GM12878 (cell line): ENCODE measurements around the gene SLCO3A1. TPM values are rescaled to one million over a fixed set of nuclear protein-coding genes. Genes with fewer than 3 reads are reported as not detected.

Source experiments
- ATAC-seq: fragments of 200-7000 bp; cut with Tn5 transposase; 3 replicates; pipeline ENCODE4 v1.9.1; 2020; ENCODE audit warnings: mild to moderate bottlenecking, moderate library complexity
- BruUV-seq: library from RNA; stranded (reverse); fragments of 400-500 nt; replicated peaks from 2 replicates; lab custom pipeline; 2021; lab: Mats Ljungman, UMichigan
- CTCF ChIA-PET: fragments of 300-600 bp; sonication (Branson Sonifier 250); formaldehyde crosslinking; extraction: SDS; loops from one replicate; lab custom pipeline; 2021; ENCODE audit warnings: inconsistent platforms; lab: Yijun Ruan, JAX
- POLR2A ChIA-PET: fragments of 350-600 bp; formaldehyde crosslinking; extraction: SDS; loops from one replicate; lab custom pipeline; 2021; ENCODE audit warnings: inconsistent platforms; lab: Charles Lee
- RAD21 ChIA-PET: fragments of 300-600 bp; sonication (Branson Sonifier 250); formaldehyde crosslinking; loops from one replicate; lab custom pipeline; 2023; ENCODE audit warnings: antibody characterized with exemption; ENCODE audit not compliant: unreplicated experiment; lab: Charles Lee
- SMC1A ChIA-PET: fragments of 300-600 bp; sonication (Branson Sonifier 250); formaldehyde crosslinking; loops from one replicate; lab custom pipeline; 2023; ENCODE audit not compliant: unreplicated experiment, uncharacterized antibody; lab: Charles Lee
- DNase-seq: peaks from one replicate; pipeline ENCODE4 v3.0.0-alpha.2; 2011; ENCODE audit warnings: low read depth, low spot score
- FAIRE-seq: peaks from 3 replicates; lab custom pipeline; 2011; peaks lifted over from hg19 to GRCh38; lab: Jason Lieb, UNC
- H2AFZ ChIP-seq: 2 replicates; pipeline ENCODE4 v1.6.0; 2011; ENCODE audit warnings: low read depth, low read length, control low read depth; ENCODE audit not compliant: control insufficient read depth
- H3K27ac ChIP-seq: 2 replicates; pipeline ENCODE4 v1.5.1; 2011; ENCODE audit warnings: control low read depth; ENCODE audit not compliant: control insufficient read depth, insufficient read depth
- H3K27me3 ChIP-seq, 2 experiments: replicated peaks in 1 of 2; 2 replicates each; pipeline versions ENCODE4 v1.6.0 to v1.6.1; 2011; ENCODE audit warnings: low read length in 1 of 2; ENCODE audit not compliant: control insufficient read depth in 2 of 2, insufficient read depth in 2 of 2
- H3K36me3 ChIP-seq, 2 experiments: 2 replicates each; pipeline ENCODE4 v1.5.1; 2011; ENCODE audit warnings: low read length in 1 of 2; ENCODE audit not compliant: control insufficient read depth in 2 of 2, insufficient read depth in 2 of 2
- H3K4me1 ChIP-seq: 2 replicates; pipeline ENCODE4 v1.6.1; 2011; ENCODE audit warnings: mild to moderate bottlenecking, low read length, moderate library complexity, mixed read lengths; ENCODE audit not compliant: control insufficient read depth, insufficient read depth
- H3K4me2 ChIP-seq: 2 replicates; pipeline ENCODE4 v1.6.0; 2011; ENCODE audit warnings: control low read depth; ENCODE audit not compliant: control insufficient read depth, insufficient read depth
- H3K4me3 ChIP-seq: fragments of 200-600 bp; sonication (generic); 2 replicates; pipeline ENCODE4 v1.5.1; 2016
- H3K79me2 ChIP-seq: 2 replicates; pipeline ENCODE4 v1.6.0; 2011; ENCODE audit warnings: low read length; ENCODE audit not compliant: control insufficient read depth, insufficient read depth
- H3K9ac ChIP-seq: 2 replicates; pipeline ENCODE4 v1.8.0; 2011; ENCODE audit warnings: low read length, control low read depth, mixed read lengths; ENCODE audit not compliant: control insufficient read depth, insufficient read depth
- H3K9me3 ChIP-seq: replicated peaks from 3 replicates; pipeline ENCODE4 v1.5.1; 2011; ENCODE audit warnings: mild to moderate bottlenecking, low read length; ENCODE audit not compliant: control insufficient read depth, insufficient read depth
- H4K20me1 ChIP-seq: 2 replicates; pipeline ENCODE4 v1.6.0; 2011; ENCODE audit not compliant: control insufficient read depth, insufficient read depth
- ATF2 ChIP-seq: IDR thresholded peaks from 2 replicates; pipeline ENCODE4 v1.6.1; 2012; ENCODE audit warnings: low read length, inconsistent platforms
- ATF7 ChIP-seq: fragments of 450-650 bp; IDR thresholded peaks from 2 replicates; pipeline ENCODE4 v1.6.1; 2016; ENCODE audit warnings: low read depth, mild to moderate bottlenecking
- BMI1 ChIP-seq: fragments of 450-650 bp; IDR thresholded peaks from 2 replicates; pipeline ENCODE4 v1.6.1; 2016; ENCODE audit warnings: mild to moderate bottlenecking, moderate library complexity, borderline replicate concordance
- CBX5 ChIP-seq: sonication (generic); IDR thresholded peaks from 2 replicates; pipeline ENCODE4 v1.6.1; 2016; ENCODE audit warnings: low read depth, moderate library complexity, mild to moderate bottlenecking, inconsistent platforms
- CHD1 ChIP-seq: IDR thresholded peaks from 2 replicates; pipeline ENCODE4 v1.6.1; 2012; ENCODE audit warnings: low read depth, low read length, improper control_type of control experiment
- EP300 ChIP-seq, 2 experiments: fragments of 150-350 bp in 1 of 2; IDR thresholded peaks; 2 replicates each; pipeline ENCODE4 v1.6.1; 2011 to 2012; ENCODE audit warnings: low read depth in 2 of 2, low read length in 2 of 2, borderline replicate concordance in 1 of 2, improper control_type of control experiment in 1 of 2, inconsistent platforms in 1 of 2; ENCODE audit not compliant: control insufficient read depth in 1 of 2
- PAX5 ChIP-seq: IDR thresholded peaks from 2 replicates; pipeline ENCODE4 v1.6.1; 2011; ENCODE audit warnings: low read depth, low read length, borderline replicate concordance
- PML ChIP-seq: IDR thresholded peaks from 2 replicates; pipeline ENCODE4 v1.6.1; 2012; ENCODE audit warnings: low read length, inconsistent platforms
- TARDBP ChIP-seq: IDR thresholded peaks from 2 replicates; pipeline ENCODE4 v1.6.1; 2016; ENCODE audit warnings: borderline replicate concordance
- ZBTB33 ChIP-seq: fragments of 450-650 bp; IDR thresholded peaks from 2 replicates; pipeline ENCODE4 v1.6.1; 2017; ENCODE audit warnings: mild to moderate bottlenecking
- ZZZ3 ChIP-seq: IDR thresholded peaks from 2 replicates; pipeline ENCODE4 v1.6.1; 2011; ENCODE audit warnings: low read depth; ENCODE audit not compliant: control insufficient read depth, insufficient read length
- whole genome bisulfite sequencing: methylation state at CpG from one replicate; pipeline ENCODE4 v1.1.6; 2016; ENCODE audit warnings: low lambda C conversion rate; ENCODE audit not compliant: insufficient replicate concordance, insufficient coverage; ENCODE audit errors: missing lambda C conversion rate; 5-methylcytosine and 5-hydroxymethylcytosine counted together
- in situ Hi-C: fragments of 300-500 bp; cut with MboI; formaldehyde crosslinking; loops from 9 replicates; pipeline ENCODE4 v1.14.3; 2018; ENCODE audit warnings: mixed read lengths
- intact Hi-C: fragments of 100-400 bp; cut with micrococcal nuclease; formaldehyde crosslinking; loops from one replicate; pipeline ENCODE4 v1.14.2; 2022; ENCODE audit not compliant: unreplicated experiment
- polyA plus RNA-seq, 11 experiments: library from polyadenylated mRNA; depleted of rRNA in 4 of 11; unstranded in 6 of 11; stranded (reverse) in 5 of 11; fragments of >200 nt; fragmentation: Nextera tagmentation in 4 of 11; fragmentation: Illumina TruSeq in 1 of 11; extraction: Ambion mirVana in 4 of 11; extraction: Trizol in 1 of 11; gene quantifications; 1 replicate in 1 of 11; 2 replicates in 10 of 11; pipeline versions ENCODE4 v1.2.1 to v1.2.3, GENCODE V29; 2011 to 2016; ENCODE audit warnings: inconsistent platforms in 2 of 11, missing spikeins in 2 of 11, low read depth in 1 of 11
- total RNA-seq, 4 experiments: library from RNA; depleted of rRNA in 3 of 4; stranded (reverse); fragments of >200 nt in 3 of 4; fragmentation: Illumina TruSeq in 1 of 4; extraction: Trizol in 1 of 4; gene quantifications; 2 replicates each; pipeline versions ENCODE4 v1.2.1 to v1.2.3, GENCODE V29; 2013 to 2021

SLCO3A1 gene
- total and polyA plus RNA-seq, 10 of the 15 experiments (the other 5 are each of a cell fraction or from before 2014, with no cell fraction given): 0.05 to 5.9 (median 0.31) TPM

DNA sequence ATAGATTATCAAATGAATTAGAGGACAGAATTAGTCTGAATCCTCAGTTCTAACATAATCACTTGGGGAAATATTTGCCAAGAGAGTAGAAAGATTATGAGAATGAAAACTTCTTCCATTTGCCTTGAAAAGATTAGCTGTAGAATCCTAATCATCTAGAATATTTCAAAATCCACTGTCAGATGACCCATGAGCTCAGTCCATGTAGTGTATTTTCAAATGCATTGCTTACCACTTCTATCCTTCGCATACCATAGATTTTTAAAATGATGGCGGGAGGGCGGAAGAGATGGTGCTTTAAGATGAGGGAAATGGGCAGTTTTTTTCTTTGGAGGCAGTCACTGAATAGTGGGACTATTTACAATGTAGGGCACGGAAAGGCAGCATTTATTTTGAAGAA, 136.3 kb downstream of the SLCO3A1 start:
- POLR2A ChIA-PET: no interaction called here
- Histone ChIP-seq H2AFZ (no peak overlapping the region), H3K79me2 (no peaks in the 10 kb centered on the region), H3K4me1 (no peaks in the 10 kb centered on the region), H3K4me2 (no peak overlapping the region), H3K4me3 (no peak overlapping the region), H3K9me3 (no peaks in the 10 kb centered on the region), H4K20me1 (no peaks in the 10 kb centered on the region), H3K27ac (no peak overlapping the region)
- ATAC-seq: no peak
- SMC1A ChIA-PET: no interaction called here
- in situ Hi-C loops (no loop called here), intact Hi-C loops (no loop called here)
- no TSS peak for BruUV-seq
- no peak for TF ChIP-seq ZBTB33
- TF ChIP-seq ATF7: no peak
- TF ChIP-seq CBX5: no peak
- TF ChIP-seq CHD1: no peak
- no peak for TF ChIP-seq TARDBP
- TF ChIP-seq ATF2: no peak
- TF ChIP-seq PAX5: no peak
- no peak for TF ChIP-seq PML
- no peak for TF ChIP-seq ZZZ3
- TF ChIP-seq BMI1: no peak
- TF ChIP-seq EP300 (IDR thresholded peaks at IDR 0.05; ENCODE audit: borderline replicate concordance in 1 of 2, control insufficient read depth in 1 of 2, low read depth in 2 of 2, low read length in 2 of 2): no peak
- TF ChIP-seq, all 136 proteins: peak for 0
- Histone ChIP-seq H3K27me3 (no peaks in the 10 kb centered on the region; a peak in 2 of 4 replicates), H3K9ac (no peak overlapping the region), H3K36me3 (no peaks in the 10 kb centered on the region)
- CTCF ChIA-PET: interaction anchor here (1.0 kb wide), 1 partner anchor 8 kb away, joined by 3 read pairs; no protein-coding TSS in a partner anchor
- 39% methylated on average over 4 of the region's 4 CpGs for WGBS
- FAIRE-seq (no peak), DNase-seq (no peak)
- RAD21 ChIA-PET: no interaction called here
